OCI-LY7 (cell line): ENCODE measurements around the gene SLC16A2. TPM values are rescaled to one million over a fixed set of nuclear protein-coding genes. Genes with fewer than 3 reads are reported as not detected.
A peak's percentile ranks its signal among the peaks of the same experiment; 100 is the strongest.

Experiments used
- BruUV-seq: library from RNA; stranded (reverse); fragments of 400-500 nt; replicated peaks from 2 replicates; lab custom pipeline; 2021; lab: Mats Ljungman, UMichigan
- CTCF ChIA-PET: fragments of 300-600 bp; sonication (Branson Sonifier 250); formaldehyde crosslinking; loops from one replicate; lab custom pipeline; 2022; ENCODE audit warnings: antibody characterized with exemption; ENCODE audit not compliant: unreplicated experiment; lab: Charles Lee
- POLR2A ChIA-PET: fragments of 300-600 bp; sonication (Branson Sonifier 250); formaldehyde crosslinking; loops from one replicate; lab custom pipeline; 2022; ENCODE audit warnings: antibody characterized with exemption; lab: Charles Lee
- DNase-seq: peaks from one replicate; pipeline ENCODE4 v3.0.0-alpha.2; 2015; ENCODE audit warnings: low spot score
- H2AFZ ChIP-seq: fragments of 200-600 bp; sonication (generic), shearing (Covaris generic); 2 replicates; pipeline ENCODE4 v1.6.1; 2014; ENCODE audit warnings: mild to moderate bottlenecking, antibody characterized with exemption, low read length, moderate library complexity
- H3K27ac ChIP-seq: fragments of 200-600 bp; sonication (generic); 2 replicates; pipeline ENCODE4 v1.5.1; 2014; ENCODE audit warnings: mixed run types, low read depth, mild to moderate bottlenecking, moderate library complexity, low read length, inconsistent platforms; ENCODE audit not compliant: poor library complexity, severe bottlenecking
- H3K36me3 ChIP-seq: fragments of 200-600 bp; sonication (generic); 2 replicates; pipeline ENCODE4 v1.6.1; 2014; ENCODE audit warnings: mild to moderate bottlenecking, antibody characterized with exemption, low read length, moderate library complexity, mixed read lengths; ENCODE audit not compliant: insufficient read depth
- H3K4me1 ChIP-seq: fragments of 200-600 bp; sonication (generic); 2 replicates; pipeline ENCODE4 v1.5.1; 2014; ENCODE audit warnings: mild to moderate bottlenecking, low read length; ENCODE audit not compliant: insufficient read depth, poor library complexity, severe bottlenecking
- H3K4me2 ChIP-seq: fragments of 200-600 bp; sonication (generic); 2 replicates; pipeline ENCODE4 v1.6.1; 2014; ENCODE audit warnings: mild to moderate bottlenecking, low read length
- H3K4me3 ChIP-seq: fragments of 200-600 bp; sonication (generic); 2 replicates; pipeline ENCODE4 v1.5.1; 2014; ENCODE audit warnings: mild to moderate bottlenecking, low read depth, low read length; ENCODE audit not compliant: poor library complexity, severe bottlenecking
- H3K79me2 ChIP-seq: fragments of 200-600 bp; sonication (generic); 2 replicates; pipeline ENCODE4 v1.6.1; 2016; ENCODE audit warnings: low read depth, mild to moderate bottlenecking, low read length, moderate library complexity, mixed read lengths; ENCODE audit not compliant: insufficient read depth
- H3K9me2 ChIP-seq: fragments of 200-600 bp; sonication (generic); 2 replicates; pipeline ENCODE4 v1.6.1; 2016; ENCODE audit warnings: mild to moderate bottlenecking, low read length, mixed read lengths; ENCODE audit not compliant: insufficient read depth
- H3K9me3 ChIP-seq: fragments of 200-600 bp; sonication (generic); 2 replicates; pipeline ENCODE4 v1.6.1; 2014; ENCODE audit warnings: mild to moderate bottlenecking, mixed run types, low read length, mixed read lengths
- H4K20me1 ChIP-seq: fragments of 200-600 bp; sonication (generic); 2 replicates; pipeline ENCODE4 v1.6.1; 2014; ENCODE audit warnings: mild to moderate bottlenecking, antibody characterized with exemption, low read length, moderate library complexity, mixed read lengths; ENCODE audit not compliant: insufficient read depth
- EZH2phosphoT487 ChIP-seq: fragments of 200-600 bp; sonication (generic); IDR thresholded peaks from 2 replicates; pipeline ENCODE4 v1.6.1; 2018; ENCODE audit warnings: low read depth, borderline replicate concordance, mild to moderate bottlenecking, mixed run types, antibody characterized with exemption, low read length, moderate library complexity, mixed read lengths
- intact Hi-C: fragments of 100-400 bp; cut with micrococcal nuclease; formaldehyde crosslinking; loops from one replicate; pipeline ENCODE4 v1.10.0; 2022; ENCODE audit not compliant: unreplicated experiment
- total RNA-seq, 2 experiments: library from RNA; depleted of rRNA in 1 of 2; stranded (reverse); fragments of >200 nt in 1 of 2; shearing (Covaris generic) in 1 of 2; gene quantifications; 2 replicates each; pipeline ENCODE4 v1.2.3, GENCODE V29; 2014 to 2022
- TF ChIP-seq, protein P1 (sequence below): fragments of 200-600 bp; sonication (generic); conservative IDR thresholded peaks from 2 replicates; pipeline ENCODE4 v1.5.1; 2014; ENCODE audit warnings: mild to moderate bottlenecking, antibody characterized with exemption, low read length, moderate library complexity, mixed read lengths

The SLC16A2 gene
- total RNA-seq, 2 experiments from 2014 or later: not detected

DNA sequence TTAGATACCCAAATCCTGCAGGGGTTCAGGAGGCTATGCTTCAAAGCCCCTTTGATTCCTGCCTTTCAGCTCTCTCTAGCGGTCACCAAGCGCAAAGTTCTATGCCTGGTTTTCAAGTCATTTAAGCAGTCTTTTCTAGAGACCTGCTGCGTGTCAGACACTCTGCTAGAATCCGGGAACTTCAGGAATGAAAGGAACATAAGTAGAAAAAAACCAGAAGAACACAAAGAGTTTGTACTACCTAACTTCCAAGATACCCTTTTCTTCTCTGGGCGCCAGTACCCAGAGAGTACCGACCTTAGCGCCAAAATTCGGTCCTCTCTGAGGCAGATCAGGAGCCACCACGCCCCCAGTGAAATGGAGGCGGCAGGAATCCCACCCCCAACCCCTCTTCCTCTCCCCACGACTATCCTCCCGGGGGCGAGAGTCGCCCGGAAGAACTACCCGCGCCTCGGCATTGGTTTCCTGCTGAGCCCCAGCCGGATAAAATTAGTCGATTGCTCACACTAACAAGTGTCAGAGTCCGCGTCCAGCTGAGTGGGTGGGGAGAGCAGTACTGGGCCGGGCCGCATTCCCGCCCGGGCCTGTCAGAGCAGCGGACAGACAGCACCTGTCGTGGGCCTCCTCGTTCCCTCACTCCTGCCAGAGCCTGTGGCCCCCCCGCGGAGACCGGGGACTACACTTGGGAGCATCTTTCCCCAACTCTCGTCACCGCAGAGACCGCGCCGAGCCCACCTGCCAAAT lies 114.3 kb downstream of the SLC16A2 start:
- ChIA-PET CTCF (no interaction called here), POLR2A (no interaction called here)
- Histone ChIP-seq H3K9me3 (no peaks in the 10 kb centered on the region), H2AFZ (no peak overlapping the region; the same call in 1 of the 2 replicates), H4K20me1 (no peaks in the 10 kb centered on the region), H3K27ac (no peak overlapping the region), H3K36me3 (no peaks in the 10 kb centered on the region), H3K9me2 (no peaks in the 10 kb centered on the region), H3K4me2 (peak overlapping the region; percentile 52; the same call in 1 of the 2 replicates), H3K79me2 (no peaks in the 10 kb centered on the region), H3K4me1 (no peaks in the 10 kb centered on the region), H3K4me3 (peak overlapping the region; percentile 24)
- no TSS peak for BruUV-seq
- DNase-seq: peak; percentile 10
- intact Hi-C loops: no loop called here
- no peak for TF ChIP-seq EZH2phosphoT487
- TF ChIP-seq, protein P1, sequence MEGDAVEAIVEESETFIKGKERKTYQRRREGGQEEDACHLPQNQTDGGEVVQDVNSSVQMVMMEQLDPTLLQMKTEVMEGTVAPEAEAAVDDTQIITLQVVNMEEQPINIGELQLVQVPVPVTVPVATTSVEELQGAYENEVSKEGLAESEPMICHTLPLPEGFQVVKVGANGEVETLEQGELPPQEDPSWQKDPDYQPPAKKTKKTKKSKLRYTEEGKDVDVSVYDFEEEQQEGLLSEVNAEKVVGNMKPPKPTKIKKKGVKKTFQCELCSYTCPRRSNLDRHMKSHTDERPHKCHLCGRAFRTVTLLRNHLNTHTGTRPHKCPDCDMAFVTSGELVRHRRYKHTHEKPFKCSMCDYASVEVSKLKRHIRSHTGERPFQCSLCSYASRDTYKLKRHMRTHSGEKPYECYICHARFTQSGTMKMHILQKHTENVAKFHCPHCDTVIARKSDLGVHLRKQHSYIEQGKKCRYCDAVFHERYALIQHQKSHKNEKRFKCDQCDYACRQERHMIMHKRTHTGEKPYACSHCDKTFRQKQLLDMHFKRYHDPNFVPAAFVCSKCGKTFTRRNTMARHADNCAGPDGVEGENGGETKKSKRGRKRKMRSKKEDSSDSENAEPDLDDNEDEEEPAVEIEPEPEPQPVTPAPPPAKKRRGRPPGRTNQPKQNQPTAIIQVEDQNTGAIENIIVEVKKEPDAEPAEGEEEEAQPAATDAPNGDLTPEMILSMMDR: peak; percentile 49

GRCh38 chrX:74536152-74536831 lies 115.0 kb downstream of the SLC16A2 start:
- Histone ChIP-seq H3K79me2 (no peaks in the 10 kb centered on the region), H3K4me2 (peak overlapping the region; percentile 52; the same call in 1 of the 2 replicates)
- intact Hi-C loops: no loop called here

More at GRCh38 chrX:74536152-74536831, 115.0 kb downstream of the SLC16A2 start:
- Histone ChIP-seq H2AFZ (no peak overlapping the region; the same call in 1 of the 2 replicates), H3K4me1 (no peaks in the 10 kb centered on the region), H3K9me3 (no peaks in the 10 kb centered on the region), H3K9me2 (no peaks in the 10 kb centered on the region), H4K20me1 (no peaks in the 10 kb centered on the region), H3K36me3 (no peaks in the 10 kb centered on the region), H3K27ac (no peak overlapping the region), H3K4me3 (peak overlapping the region; percentile 24)
- ChIA-PET POLR2A (no interaction called here), CTCF (no interaction called here)
- no TSS peak for BruUV-seq
- DNase-seq: no peak
- TF ChIP-seq EZH2phosphoT487: no peak
- TF ChIP-seq, protein P1: no peak
